ENCODE measurements around the gene CAMTA1.

GRCh38 chr1:7669559-7670311 lies 884.5 kb downstream of the CAMTA1 start:
- TF ChIP-seq CTCF (IDR thresholded peaks at IDR 0.05) (peak; percentile 36 to 64 (median 55)), POLR2A (IDR thresholded peaks at IDR 0.05) (no peak)
